Caki2 (cell line): ENCODE measurements around the gene KCNQ1OT1. TPM values are rescaled to one million over a fixed set of nuclear protein-coding genes. Genes with fewer than 3 reads are reported as not detected.
"Not testable (repeated sequence)": the region's sequence is repeated elsewhere in the genome, so short reads cannot be mapped to it uniquely, and the experiment has no call there.

Source experiments
- DNase-seq: peaks from one replicate; pipeline ENCODE4 v3.0.0-alpha.2; 2015; ENCODE audit warnings: low read depth
- in situ Hi-C: cut with HindIII; loops from 2 replicates; pipeline ENCODE4 v1.10.0; 2016; ENCODE audit warnings: low sequenced_read_pairs, low pct_unique_long_range_greater_than_20kb, mixed read lengths
- total RNA-seq: library from RNA; depleted of rRNA; stranded (reverse); fragments of >200 nt; shearing (Covaris generic); gene quantifications from 2 replicates; pipeline ENCODE4 v1.2.3, GENCODE V29; 2014; ENCODE audit warnings: low replicate concordance

KCNQ1OT1 gene
- total RNA-seq, 1 experiment from 2014 or later, result not detected

- DNase-seq, result no peak
- in situ Hi-C loops, result no loop called here
These were observed 49.4 kb downstream of the KCNQ1OT1 start for GRCh38 chr11:2650343-2650867.

- DNase-seq, result no peak
- in situ Hi-C loops, result no loop called here
These were observed 49.9 kb downstream of the KCNQ1OT1 start for GRCh38 chr11:2649848-2650247.

- in situ Hi-C loops, result no loop called here
- DNase-seq, result no peak
These were observed 50.4 kb downstream of the KCNQ1OT1 start for GRCh38 chr11:2649400-2649799.

- in situ Hi-C loops, result no loop called here
- DNase-seq, result no peak
These were observed 51.8 kb downstream of the KCNQ1OT1 start for GRCh38 chr11:2647953-2648352.

GRCh38 chr11:2647167-2647566 is 52.6 kb downstream of the KCNQ1OT1 start:
- DNase-seq, result no peak

GRCh38 chr11:2645779-2646118 is 54.0 kb downstream of the KCNQ1OT1 start:
- in situ Hi-C loops, result no loop called here
- no peak for DNase-seq

More at GRCh38 chr11:2647167-2647566, 52.6 kb downstream of the KCNQ1OT1 start:
- in situ Hi-C loops, result no loop called here

GRCh38 chr11:2644844-2645778 is 54.7 kb downstream of the KCNQ1OT1 start:
- no peak for DNase-seq
- in situ Hi-C loops, result no loop called here

- in situ Hi-C loops, result no loop called here
These were observed 56.0 kb downstream of the KCNQ1OT1 start for GRCh38 chr11:2643746-2644145.

GRCh38 chr11:2641623-2642022 is 58.2 kb downstream of the KCNQ1OT1 start:
- in situ Hi-C loops, result no loop called here
- DNase-seq, result no peak

More at GRCh38 chr11:2643746-2644145, 56.0 kb downstream of the KCNQ1OT1 start:
- DNase-seq, result no peak

GRCh38 chr11:2639763-2640162 is 60.0 kb downstream of the KCNQ1OT1 start:
- in situ Hi-C loops, DNase-seq: not testable (repeated sequence)

- in situ Hi-C loops, result no loop called here
- no peak for DNase-seq
These were observed 68.6 kb downstream of the KCNQ1OT1 start for GRCh38 chr11:2631161-2631560.

- in situ Hi-C loops, result no loop called here
- no peak for DNase-seq
These were observed 69.1 kb downstream of the KCNQ1OT1 start for GRCh38 chr11:2630679-2631078.

- no peak for DNase-seq
- in situ Hi-C loops, result no loop called here
These were observed 74.6 kb downstream of the KCNQ1OT1 start for GRCh38 chr11:2625183-2625582.

- in situ Hi-C loops, result no loop called here
- no peak for DNase-seq
These were observed 77.9 kb downstream of the KCNQ1OT1 start for GRCh38 chr11:2621894-2622293.

GRCh38 chr11:2612884-2613571 is 86.8 kb downstream of the KCNQ1OT1 start:
- in situ Hi-C loops, result no loop called here
- DNase-seq, result peak; percentile 10

GRCh38 chr11:2609345-2609744 is 90.4 kb downstream of the KCNQ1OT1 start:
- in situ Hi-C loops, result no loop called here
- no peak for DNase-seq

- DNase-seq, result no peak
- in situ Hi-C loops, result no loop called here
These were observed 100.1 kb downstream of the KCNQ1OT1 start for GRCh38 chr11:2599561-2600189.

- no peak for DNase-seq
- in situ Hi-C loops, result no loop called here
These were observed 104.6 kb downstream of the KCNQ1OT1 start for GRCh38 chr11:2595204-2595603.

GRCh38 chr11:2594267-2594666 is 105.5 kb downstream of the KCNQ1OT1 start:
- no peak for DNase-seq
- in situ Hi-C loops, result no loop called here
